Measurements from ENCODE around the gene TSEN15. TPM values are rescaled to one million over a fixed set of nuclear protein-coding genes. Genes with fewer than 3 reads are reported as not detected.
A peak's percentile ranks its signal among the peaks of the same experiment; 100 is the strongest.

The TSEN15 gene
- 19.6 TPM for total RNA-seq (ENCODE audit: unreplicated experiment)
- long read RNA-seq, transcript TSEN15-216 (5 exons, 1,986 nt), result major isoform, 13 of 24 reads
- long read RNA-seq, transcript TSEN15-208 (4 exons, 2,219 nt), result minor isoform, 5 of 24 reads
- long read RNA-seq, partial matches to known transcripts, result 0 of 24 reads
- long read RNA-seq, other reads (novel, unspliced or antisense), result 1 of 24 reads

DNA sequence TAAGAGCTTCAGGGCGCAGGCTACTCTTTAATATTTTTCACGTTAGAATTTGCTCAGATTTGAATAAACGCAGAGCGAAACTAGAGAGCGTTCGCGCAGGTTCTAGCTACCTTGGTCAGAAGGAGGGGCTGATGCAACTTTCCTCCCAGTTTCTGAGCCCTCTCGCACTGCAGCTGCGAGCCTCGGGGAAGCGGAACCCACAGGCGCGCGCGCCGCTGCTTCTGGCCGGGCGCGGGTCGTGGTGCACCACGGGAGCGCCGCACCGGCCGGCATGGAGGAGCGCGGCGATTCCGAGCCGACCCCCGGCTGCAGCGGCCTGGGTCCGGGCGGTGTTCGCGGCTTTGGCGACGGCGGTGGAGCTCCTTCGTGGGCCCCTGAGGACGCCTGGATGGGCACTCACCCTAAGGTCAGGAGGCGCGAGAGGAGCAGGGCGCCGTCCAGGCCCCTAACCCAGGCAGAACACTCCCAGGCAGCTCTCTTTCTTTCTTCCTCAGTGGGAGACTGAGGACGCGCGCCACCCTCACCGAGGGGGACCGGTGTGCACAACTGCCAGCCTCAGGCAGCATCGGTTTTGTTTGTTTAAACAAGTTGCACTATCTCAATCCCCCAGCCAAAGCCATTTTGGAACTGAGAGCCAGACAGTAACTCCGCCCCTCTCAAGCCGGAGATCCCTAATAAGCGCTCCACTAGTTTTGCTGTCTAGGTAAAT is at the start of gene TSEN15:
TSEN15 (plus strand) TSS at position 246 of the 709 bp plus-strand sequence; CDS start at position 272, 26 bp downstream.
- peak; percentile 75 for DNase-seq (ENCODE audit: low spot score)
- H3K27me3 Mint-ChIP-seq (ENCODE audit: unreplicated experiment), result peaks cover 1% of the 10 kb centered on the region
- H3K36me3 Mint-ChIP-seq (ENCODE audit: low read depth, unreplicated experiment), result peaks cover 5% of the 10 kb centered on the region
- peak within 1 kb of the TSS; percentile 83 for H3K27ac Mint-ChIP-seq (ENCODE audit: unreplicated experiment)
- peak within 1 kb of the TSS; percentile 97 for H3K4me3 Mint-ChIP-seq (ENCODE audit: unreplicated experiment)
- TF ChIP-seq CTCF (IDR thresholded peaks at IDR 0.05; ENCODE audit: unreplicated experiment), result no peak
- no peaks in the 10 kb centered on the region for H3K9me3 Mint-ChIP-seq (ENCODE audit: unreplicated experiment)
- peaks cover 14% of the 10 kb centered on the region for H3K4me1 Mint-ChIP-seq (ENCODE audit: unreplicated experiment)

GRCh38 chr1:184002071-184002470 is 49.5 kb upstream of the TSEN15 start:
- TF ChIP-seq CTCF (IDR thresholded peaks at IDR 0.05; ENCODE audit: unreplicated experiment), result no peak
- DNase-seq (ENCODE audit: low spot score), result no peak
- H3K27ac Mint-ChIP-seq (ENCODE audit: unreplicated experiment), result no peak overlapping the region
- no peaks in the 10 kb centered on the region for H3K36me3 Mint-ChIP-seq (ENCODE audit: low read depth, unreplicated experiment)
- no peak overlapping the region for H3K4me3 Mint-ChIP-seq (ENCODE audit: unreplicated experiment)
- H3K4me1 Mint-ChIP-seq (ENCODE audit: unreplicated experiment), result no peaks in the 10 kb centered on the region
- no peaks in the 10 kb centered on the region for H3K9me3 Mint-ChIP-seq (ENCODE audit: unreplicated experiment)
- H3K27me3 Mint-ChIP-seq (ENCODE audit: unreplicated experiment), result no peaks in the 10 kb centered on the region

DNA sequence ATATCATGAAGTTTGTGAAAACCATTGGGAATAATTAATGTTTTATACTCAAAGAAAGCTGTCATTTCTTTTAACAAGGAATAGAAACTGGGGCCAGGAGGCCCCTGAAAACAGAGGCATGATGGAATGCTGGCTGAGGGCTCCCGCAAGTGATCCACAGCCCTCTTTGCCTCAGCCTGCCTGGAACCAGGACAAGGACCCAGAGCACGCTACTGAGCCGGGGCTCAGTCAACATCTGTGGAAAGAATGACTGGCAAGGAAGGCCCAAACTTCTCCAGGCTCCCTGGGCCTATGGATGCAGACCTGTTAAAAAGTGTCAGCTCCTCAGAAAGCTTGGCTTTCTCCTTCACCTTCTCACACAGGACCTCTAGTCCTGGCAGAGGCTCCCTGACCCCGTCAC is 46.6 kb upstream of the TSEN15 start:
- H3K9me3 Mint-ChIP-seq (ENCODE audit: unreplicated experiment), result no peaks in the 10 kb centered on the region
- H3K4me3 Mint-ChIP-seq (ENCODE audit: unreplicated experiment), result no peak overlapping the region
- no peak overlapping the region for H3K27ac Mint-ChIP-seq (ENCODE audit: unreplicated experiment)
- TF ChIP-seq CTCF (IDR thresholded peaks at IDR 0.05; ENCODE audit: unreplicated experiment), result no peak
- DNase-seq (ENCODE audit: low spot score), result no peak
- H3K27me3 Mint-ChIP-seq (ENCODE audit: unreplicated experiment), result no peaks in the 10 kb centered on the region
- H3K36me3 Mint-ChIP-seq (ENCODE audit: low read depth, unreplicated experiment), result no peaks in the 10 kb centered on the region
- no peaks in the 10 kb centered on the region for H3K4me1 Mint-ChIP-seq (ENCODE audit: unreplicated experiment)

DNA sequence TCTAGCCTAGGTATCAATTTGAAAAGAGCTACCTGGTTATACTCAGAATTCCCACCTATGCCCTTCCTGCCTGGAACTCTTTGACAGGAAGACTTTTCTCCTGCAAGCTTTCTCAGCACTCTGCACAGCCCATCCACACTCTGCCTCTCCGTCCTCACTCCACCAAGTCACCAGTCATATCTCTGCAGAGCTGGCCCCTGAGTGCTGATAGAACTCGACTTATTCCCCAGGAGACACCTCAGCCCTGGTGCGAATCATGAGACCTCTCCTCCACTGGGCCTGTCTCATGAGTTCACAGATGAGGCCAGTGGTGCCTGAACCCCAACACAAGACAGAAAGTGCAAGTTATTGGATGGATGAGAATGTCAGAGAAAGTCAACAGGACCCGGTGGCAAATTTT is 46.0 kb upstream of the TSEN15 start:
- DNase-seq (ENCODE audit: low spot score), result no peak
- Mint-ChIP-seq H3K4me3 (ENCODE audit: unreplicated experiment) (no peak overlapping the region), H3K4me1 (ENCODE audit: unreplicated experiment) (no peaks in the 10 kb centered on the region), H3K9me3 (ENCODE audit: unreplicated experiment) (no peaks in the 10 kb centered on the region), H3K27ac (ENCODE audit: unreplicated experiment) (no peak overlapping the region), H3K27me3 (ENCODE audit: unreplicated experiment) (no peaks in the 10 kb centered on the region), H3K36me3 (ENCODE audit: low read depth, unreplicated experiment) (no peaks in the 10 kb centered on the region)
- TF ChIP-seq CTCF (IDR thresholded peaks at IDR 0.05; ENCODE audit: unreplicated experiment), result no peak

- Mint-ChIP-seq H3K4me3 (ENCODE audit: unreplicated experiment) (no peak overlapping the region), H3K27me3 (ENCODE audit: unreplicated experiment) (peaks cover 4% of the 10 kb centered on the region), H3K27ac (ENCODE audit: unreplicated experiment) (no peak overlapping the region), H3K36me3 (ENCODE audit: low read depth, unreplicated experiment) (no peaks in the 10 kb centered on the region), H3K4me1 (ENCODE audit: unreplicated experiment) (no peaks in the 10 kb centered on the region), H3K9me3 (ENCODE audit: unreplicated experiment) (no peaks in the 10 kb centered on the region)
- TF ChIP-seq CTCF (IDR thresholded peaks at IDR 0.05; ENCODE audit: unreplicated experiment), result no peak
- no peak for DNase-seq (ENCODE audit: low spot score)
Observed at GRCh38 chr1:184010788-184011187, 40.7 kb upstream of the TSEN15 start.
